Measurements from ENCODE around the gene FEV.
A peak's percentile ranks its signal among the peaks of the same experiment; 100 is the strongest.

FEV gene

DNA sequence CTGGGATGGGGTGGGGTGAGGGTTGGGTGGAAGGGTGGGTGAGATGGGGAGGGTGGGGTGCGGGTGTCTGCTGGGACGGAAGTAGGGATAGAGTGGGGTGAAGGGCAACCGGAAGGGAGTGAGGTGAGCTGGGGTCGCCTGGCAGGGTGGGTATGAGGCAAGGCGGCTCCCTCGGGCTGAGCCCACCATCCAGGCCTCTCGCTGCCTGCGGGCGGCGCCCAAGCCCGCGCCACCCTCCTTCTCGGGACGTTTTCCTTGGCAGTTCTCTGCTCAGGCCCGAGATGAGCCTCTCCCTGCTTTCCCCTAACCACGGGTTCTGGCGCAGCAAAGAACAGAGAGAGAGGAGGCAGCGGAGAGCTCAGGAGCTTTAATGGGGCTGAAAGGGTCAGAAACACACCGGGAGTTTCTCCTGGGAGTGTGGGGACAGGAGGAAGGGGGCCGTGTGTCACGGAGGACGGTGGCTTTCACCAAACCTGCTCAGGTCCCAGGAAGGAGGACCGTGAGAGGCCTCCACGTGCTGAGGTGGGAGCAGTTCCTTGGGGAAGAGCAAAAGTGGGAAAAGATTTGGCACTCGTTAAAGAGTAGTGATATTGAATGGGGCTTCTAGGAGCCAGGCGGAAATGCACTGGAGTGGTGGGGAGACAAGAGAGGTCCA lies 4.1 kb downstream of the FEV start:
- Histone ChIP-seq H3K4me2 (ENCODE audit: insufficient read depth, low read length, poor library complexity, severe bottlenecking) (no peak overlapping the region), H3K4me1 (ENCODE audit: control insufficient read depth in 2 of 2, insufficient read depth in 1 of 2, low read depth in 1 of 2, low read length in 2 of 2) (peaks cover 2 to 9% of the 10 kb centered on the region in 2 donors)

GRCh38 chr2:218979846-218980734 lies 4.9 kb downstream of the FEV start:
- Histone ChIP-seq H2BK12ac (ENCODE audit: low read length) (no peak overlapping the region), H3K36me3 (replicated peaks in 1 of 2; ENCODE audit: control insufficient read depth in 2 of 2, insufficient read depth in 2 of 2, low read length in 2 of 2) (no peaks in the 10 kb centered on the region)

More for the DNA sequence above, 4.1 kb downstream of the FEV start:
- H2AK5ac ChIP-seq (ENCODE audit: low read depth, low read length), result no peak overlapping the region
- H2BK120ac ChIP-seq (ENCODE audit: low read depth, low read length), result no peak overlapping the region
- peaks cover 39 to 90% (median 84%) of the 10 kb centered on the region in 3 experiments for H3K27me3 ChIP-seq (ENCODE audit: control insufficient read depth in 3 of 3, insufficient read depth in 3 of 3, low read depth in 1 of 3, low read length in 3 of 3)
- no peak overlapping the region for H4K91ac ChIP-seq (ENCODE audit: low read depth, low read length, poor library complexity)
- DNase-seq (ENCODE audit: low spot score), result no peak
- no peak overlapping the region for H2BK15ac ChIP-seq (ENCODE audit: low read length)
- H2BK5ac ChIP-seq (ENCODE audit: low read length), result no peak overlapping the region
- H2AFZ ChIP-seq (ENCODE audit: low read length), result peak overlapping the region; percentile 77
- no peak overlapping the region for H3K27ac ChIP-seq (replicated peaks; ENCODE audit: low read length)
- no peak overlapping the region for H4K8ac ChIP-seq (ENCODE audit: low read depth, low read length)
- peaks cover 2% of the 10 kb centered on the region for H3K79me1 ChIP-seq (ENCODE audit: low read depth, low read length)
- H3K23ac ChIP-seq (ENCODE audit: low read depth, low read length, poor library complexity), result no peak overlapping the region
- no peak overlapping the region for H3K14ac ChIP-seq (ENCODE audit: low read length)
- H3K4me3 ChIP-seq (ENCODE audit: low read length in 2 of 2), result no peak overlapping the region
- H3K18ac ChIP-seq (ENCODE audit: low read length), result no peak overlapping the region
- no CpG with 5 or more reads among the region's 26 CpGs for WGBS, 2 donors (ENCODE audit: extremely low coverage in 2 of 2, insufficient read length in 2 of 2, insufficient replicate concordance in 1 of 2)
- H3K4ac ChIP-seq (ENCODE audit: low read length), result no peak overlapping the region
- H3K9ac ChIP-seq (ENCODE audit: low read depth, low read length, poor library complexity), result no peak overlapping the region
- H3K36me3 ChIP-seq (replicated peaks in 1 of 2; ENCODE audit: control insufficient read depth in 2 of 2, insufficient read depth in 2 of 2, low read length in 2 of 2), result no peaks in the 10 kb centered on the region
- no peak overlapping the region for H2BK12ac ChIP-seq (ENCODE audit: low read length)
- peaks cover 0 to 8% of the 10 kb centered on the region in 2 donors for H3K9me3 ChIP-seq (replicated peaks in 1 of 2; ENCODE audit: control insufficient read depth in 2 of 2, insufficient read depth in 1 of 2, low read depth in 1 of 2, low read length in 2 of 2)

DNA sequence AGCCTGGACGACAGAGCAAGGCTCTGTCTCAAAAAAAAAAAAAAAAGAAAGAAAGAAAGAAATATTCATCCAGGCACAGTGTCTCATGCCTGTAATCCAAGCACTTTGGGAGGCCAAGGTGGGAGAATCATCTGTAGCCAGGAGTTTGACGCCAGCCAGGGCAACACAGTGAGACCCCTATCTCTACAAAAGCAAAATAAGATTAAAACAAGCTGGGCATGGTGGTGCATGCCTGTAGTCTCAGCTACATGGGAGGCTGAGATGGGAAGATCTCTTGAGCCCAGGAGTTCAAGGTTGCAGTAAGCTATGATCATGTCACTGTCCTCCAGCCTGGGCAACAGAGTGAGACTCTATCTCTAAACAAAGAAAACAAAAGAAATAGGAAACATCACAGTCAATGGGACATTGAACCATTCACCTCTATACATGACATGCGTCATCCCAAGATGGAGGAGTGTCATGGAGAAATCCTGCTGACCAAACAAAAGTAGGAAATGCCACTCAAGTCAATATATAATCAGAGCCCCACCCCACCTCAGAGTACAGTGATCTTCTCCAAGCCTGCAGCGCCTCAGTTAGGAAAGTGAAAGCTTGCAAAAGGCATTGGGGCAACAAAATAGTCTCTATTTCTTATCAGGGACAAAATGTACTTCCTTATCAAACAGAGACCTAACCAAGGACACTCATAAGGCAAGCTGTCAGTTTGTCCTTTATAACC lies 9.8 kb downstream of the FEV start:
- no peak overlapping the region for H3K4me3 ChIP-seq (ENCODE audit: low read length in 2 of 2)
- H2AFZ ChIP-seq (ENCODE audit: low read length), result no peak overlapping the region
- H3K9ac ChIP-seq (ENCODE audit: low read depth, low read length, poor library complexity), result no peak overlapping the region
- WGBS, 2 donors (ENCODE audit: extremely low coverage in 2 of 2, insufficient read length in 2 of 2, insufficient replicate concordance in 1 of 2), result no CpG with 5 or more reads among the region's 4 CpGs
- no peak overlapping the region for H2BK15ac ChIP-seq (ENCODE audit: low read length)
- no peak overlapping the region for H2AK5ac ChIP-seq (ENCODE audit: low read depth, low read length)
- no peak overlapping the region for H2BK12ac ChIP-seq (ENCODE audit: low read length)
- H3K14ac ChIP-seq (ENCODE audit: low read length), result no peak overlapping the region
- H2BK120ac ChIP-seq (ENCODE audit: low read depth, low read length), result no peak overlapping the region
- H4K8ac ChIP-seq (ENCODE audit: low read depth, low read length), result no peak overlapping the region
- no peak overlapping the region for H2BK5ac ChIP-seq (ENCODE audit: low read length)
- H3K36me3 ChIP-seq (replicated peaks in 1 of 2; ENCODE audit: control insufficient read depth in 2 of 2, insufficient read depth in 2 of 2, low read length in 2 of 2), result no peaks in the 10 kb centered on the region
- H3K4ac ChIP-seq (ENCODE audit: low read length), result no peak overlapping the region
- no peaks in the 10 kb centered on the region for H3K79me1 ChIP-seq (ENCODE audit: low read depth, low read length)
- no peak for DNase-seq (ENCODE audit: low spot score)
- H3K18ac ChIP-seq (ENCODE audit: low read length), result no peak overlapping the region
- H3K9me3 ChIP-seq (replicated peaks in 1 of 2; ENCODE audit: control insufficient read depth in 2 of 2, insufficient read depth in 1 of 2, low read depth in 1 of 2, low read length in 2 of 2), result no peaks in the 10 kb centered on the region
- H3K27me3 ChIP-seq (ENCODE audit: control insufficient read depth in 3 of 3, insufficient read depth in 3 of 3, low read depth in 1 of 3, low read length in 3 of 3), result peaks cover 0 to 56% (median 47%) of the 10 kb centered on the region in 3 experiments
- H3K23ac ChIP-seq (ENCODE audit: low read depth, low read length, poor library complexity), result no peak overlapping the region
- no peak overlapping the region for H3K27ac ChIP-seq (replicated peaks; ENCODE audit: low read length)
- H3K4me1 ChIP-seq (ENCODE audit: control insufficient read depth in 2 of 2, insufficient read depth in 1 of 2, low read depth in 1 of 2, low read length in 2 of 2), result peaks cover 2 to 3% of the 10 kb centered on the region in 2 donors
- H4K91ac ChIP-seq (ENCODE audit: low read depth, low read length, poor library complexity), result no peak overlapping the region
- no peak overlapping the region for H3K4me2 ChIP-seq (ENCODE audit: insufficient read depth, low read length, poor library complexity, severe bottlenecking)

More at GRCh38 chr2:218979846-218980734, 4.9 kb downstream of the FEV start:
- no peak overlapping the region for H3K9ac ChIP-seq (ENCODE audit: low read depth, low read length, poor library complexity)
- no peak overlapping the region for H4K8ac ChIP-seq (ENCODE audit: low read depth, low read length)
- no CpG with 5 or more reads among the region's 39 CpGs for WGBS, 2 donors (ENCODE audit: extremely low coverage in 2 of 2, insufficient read length in 2 of 2, insufficient replicate concordance in 1 of 2)
- H4K91ac ChIP-seq (ENCODE audit: low read depth, low read length, poor library complexity), result no peak overlapping the region
- peak overlapping the region in 1 of 2 donors; percentile 17 for H3K4me3 ChIP-seq (ENCODE audit: low read length in 2 of 2)
- peak overlapping the region; percentile 56 for H3K4me2 ChIP-seq (ENCODE audit: insufficient read depth, low read length, poor library complexity, severe bottlenecking)
- H3K23ac ChIP-seq (ENCODE audit: low read depth, low read length, poor library complexity), result no peak overlapping the region
- H2BK5ac ChIP-seq (ENCODE audit: low read length), result no peak overlapping the region
- peaks cover 2 to 9% of the 10 kb centered on the region in 2 donors for H3K4me1 ChIP-seq (ENCODE audit: control insufficient read depth in 2 of 2, insufficient read depth in 1 of 2, low read depth in 1 of 2, low read length in 2 of 2)
- H3K79me1 ChIP-seq (ENCODE audit: low read depth, low read length), result peaks cover 2% of the 10 kb centered on the region
- H3K27me3 ChIP-seq (ENCODE audit: control insufficient read depth in 3 of 3, insufficient read depth in 3 of 3, low read depth in 1 of 3, low read length in 3 of 3), result peaks cover 37 to 90% (median 82%) of the 10 kb centered on the region in 3 experiments
- no peak overlapping the region for H2BK15ac ChIP-seq (ENCODE audit: low read length)
- no peak overlapping the region for H3K4ac ChIP-seq (ENCODE audit: low read length)
- H3K14ac ChIP-seq (ENCODE audit: low read length), result no peak overlapping the region
- H3K27ac ChIP-seq (replicated peaks; ENCODE audit: low read length), result no peak overlapping the region
- no peak overlapping the region for H3K18ac ChIP-seq (ENCODE audit: low read length)
- no peak overlapping the region for H2AK5ac ChIP-seq (ENCODE audit: low read depth, low read length)
- H2BK120ac ChIP-seq (ENCODE audit: low read depth, low read length), result no peak overlapping the region
- H2AFZ ChIP-seq (ENCODE audit: low read length), result peak overlapping the region; percentile 96
- H3K9me3 ChIP-seq (replicated peaks in 1 of 2; ENCODE audit: control insufficient read depth in 2 of 2, insufficient read depth in 1 of 2, low read depth in 1 of 2, low read length in 2 of 2), result peaks cover 0 to 8% of the 10 kb centered on the region in 2 donors
- peak; percentile 86 for DNase-seq (ENCODE audit: low spot score)

All from neuronal stem cell (in vitro differentiated cells).